ENCODE data around the gene HOXB7. TPM values are rescaled to one million over a fixed set of nuclear protein-coding genes. Genes with fewer than 3 reads are reported as not detected.

Gene HOXB7
- total RNA-seq, 1 experiment from 2014 or later = not detected

- no peak overlapping the region for H3K14ac ChIP-seq (ENCODE audit: insufficient read depth, low read length)
- H3K79me2 ChIP-seq (ENCODE audit: insufficient read depth, low read length) = no peaks in the 10 kb centered on the region
- no peak for DNase-seq
- H3K4me1 Mint-ChIP-seq = peaks cover 6 to 18% of the 10 kb centered on the region in 2 experiments
- H3K27me3 ChIP-seq (ENCODE audit: insufficient read depth, low read length) = peaks cover 100% of the 10 kb centered on the region
- no peaks in the 10 kb centered on the region for H3K27me3 Mint-ChIP-seq (ENCODE audit: low read depth)
- no peak overlapping the region for H3K4me2 ChIP-seq (ENCODE audit: insufficient read depth, insufficient read length, low read length)
- H2BK12ac ChIP-seq (ENCODE audit: insufficient read length, low read depth, low read length) = no peak overlapping the region
- no peak overlapping the region for H4K91ac ChIP-seq (ENCODE audit: insufficient read length, low read depth, low read length)
- H3K4ac ChIP-seq (ENCODE audit: low read depth, low read length) = no peak overlapping the region
- peaks cover 4% of the 10 kb centered on the region for H4K20me1 ChIP-seq (ENCODE audit: control insufficient read depth, insufficient read depth, insufficient read length)
- H3K4me1 ChIP-seq (ENCODE audit: insufficient read depth, low read length) = peaks cover 2% of the 10 kb centered on the region; the same call in 1 of the 2 replicates
- WGBS (ENCODE audit: extremely low coverage, insufficient read length, low lambda C conversion rate) = no CpG with 5 or more reads among the region's 6 CpGs
- no peak overlapping the region for H3K18ac ChIP-seq (ENCODE audit: insufficient read length, low read depth, low read length)
- no peak overlapping the region for H3K9ac ChIP-seq (ENCODE audit: extremely low read depth, insufficient read length, low read length)
- no peak overlapping the region for H3K27ac ChIP-seq (ENCODE audit: insufficient read length, low read depth, low read length)
- no peak overlapping the region for H2BK5ac ChIP-seq (ENCODE audit: insufficient read length, low read length)
- H2BK120ac ChIP-seq (ENCODE audit: low read depth, low read length, poor library complexity, severe bottlenecking) = no peak overlapping the region
- H3K9me3 ChIP-seq (ENCODE audit: control insufficient read depth, low read depth, low read length) = no peaks in the 10 kb centered on the region
- H3K23me2 ChIP-seq (ENCODE audit: insufficient read length, low read depth, low read length, poor library complexity, severe bottlenecking) = no peaks in the 10 kb centered on the region
- H2AK5ac ChIP-seq (ENCODE audit: insufficient read length, low read length) = no peak overlapping the region
- no peak overlapping the region for H3T11ph ChIP-seq (ENCODE audit: low read length)
- no peak overlapping the region for H3K27ac Mint-ChIP-seq
- no peak overlapping the region for H4K8ac ChIP-seq (replicated peaks; ENCODE audit: insufficient read length, low read depth, low read length)
- H2AFZ ChIP-seq (ENCODE audit: low read length) = no peak overlapping the region
- TF ChIP-seq, protein P1, sequence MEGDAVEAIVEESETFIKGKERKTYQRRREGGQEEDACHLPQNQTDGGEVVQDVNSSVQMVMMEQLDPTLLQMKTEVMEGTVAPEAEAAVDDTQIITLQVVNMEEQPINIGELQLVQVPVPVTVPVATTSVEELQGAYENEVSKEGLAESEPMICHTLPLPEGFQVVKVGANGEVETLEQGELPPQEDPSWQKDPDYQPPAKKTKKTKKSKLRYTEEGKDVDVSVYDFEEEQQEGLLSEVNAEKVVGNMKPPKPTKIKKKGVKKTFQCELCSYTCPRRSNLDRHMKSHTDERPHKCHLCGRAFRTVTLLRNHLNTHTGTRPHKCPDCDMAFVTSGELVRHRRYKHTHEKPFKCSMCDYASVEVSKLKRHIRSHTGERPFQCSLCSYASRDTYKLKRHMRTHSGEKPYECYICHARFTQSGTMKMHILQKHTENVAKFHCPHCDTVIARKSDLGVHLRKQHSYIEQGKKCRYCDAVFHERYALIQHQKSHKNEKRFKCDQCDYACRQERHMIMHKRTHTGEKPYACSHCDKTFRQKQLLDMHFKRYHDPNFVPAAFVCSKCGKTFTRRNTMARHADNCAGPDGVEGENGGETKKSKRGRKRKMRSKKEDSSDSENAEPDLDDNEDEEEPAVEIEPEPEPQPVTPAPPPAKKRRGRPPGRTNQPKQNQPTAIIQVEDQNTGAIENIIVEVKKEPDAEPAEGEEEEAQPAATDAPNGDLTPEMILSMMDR (conservative IDR thresholded peaks at IDR 0.05) = no peak; the same call in 2 of the 3 replicates
- no peak overlapping the region for H2BK20ac ChIP-seq (ENCODE audit: low read depth, low read length, poor library complexity, severe bottlenecking)
- H2BK15ac ChIP-seq (ENCODE audit: low read depth, low read length) = no peak overlapping the region
- no peaks in the 10 kb centered on the region; a peak in 1 of 7 replicates for H3K36me3 Mint-ChIP-seq (ENCODE audit: insufficient read depth in 1 of 3, low read depth in 3 of 3)
- no peak overlapping the region for H4K5ac ChIP-seq (ENCODE audit: insufficient read length, low read depth, low read length)
- H3K4me3 Mint-ChIP-seq = no peak overlapping the region
- H3K79me1 ChIP-seq (ENCODE audit: insufficient read depth, low read depth, low read length, poor library complexity, severe bottlenecking) = no peaks in the 10 kb centered on the region
- H3K9me3 Mint-ChIP-seq = peaks cover 0 to 12% of the 10 kb centered on the region in 2 experiments; a peak in 1 of 5 replicates
- no peak overlapping the region for H3K23ac ChIP-seq (ENCODE audit: insufficient read length, low read depth, low read length)
- no peak overlapping the region for H3K56ac ChIP-seq (ENCODE audit: insufficient read length, low read depth, low read length)
These were observed 41.0 kb downstream of the HOXB7 start for GRCh38 chr17:48569674-48570324.

Data from H9 (cell line).